D341Med (cell line): Measurements from ENCODE around the gene TIAL1.
A peak's percentile ranks its signal among the peaks of the same experiment; 100 is the strongest.
"Not testable (repeated sequence)": the region's sequence is repeated elsewhere in the genome, so short reads cannot be mapped to it uniquely, and the experiment has no call there.

ENCODE experiments used
- DNase-seq: peaks from one replicate; pipeline ENCODE4 v3.0.0; 2012; ENCODE audit warnings: low spot score

Gene TIAL1, protein sequence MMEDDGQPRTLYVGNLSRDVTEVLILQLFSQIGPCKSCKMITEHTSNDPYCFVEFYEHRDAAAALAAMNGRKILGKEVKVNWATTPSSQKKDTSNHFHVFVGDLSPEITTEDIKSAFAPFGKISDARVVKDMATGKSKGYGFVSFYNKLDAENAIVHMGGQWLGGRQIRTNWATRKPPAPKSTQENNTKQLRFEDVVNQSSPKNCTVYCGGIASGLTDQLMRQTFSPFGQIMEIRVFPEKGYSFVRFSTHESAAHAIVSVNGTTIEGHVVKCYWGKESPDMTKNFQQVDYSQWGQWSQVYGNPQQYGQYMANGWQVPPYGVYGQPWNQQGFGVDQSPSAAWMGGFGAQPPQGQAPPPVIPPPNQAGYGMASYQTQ

DNA sequence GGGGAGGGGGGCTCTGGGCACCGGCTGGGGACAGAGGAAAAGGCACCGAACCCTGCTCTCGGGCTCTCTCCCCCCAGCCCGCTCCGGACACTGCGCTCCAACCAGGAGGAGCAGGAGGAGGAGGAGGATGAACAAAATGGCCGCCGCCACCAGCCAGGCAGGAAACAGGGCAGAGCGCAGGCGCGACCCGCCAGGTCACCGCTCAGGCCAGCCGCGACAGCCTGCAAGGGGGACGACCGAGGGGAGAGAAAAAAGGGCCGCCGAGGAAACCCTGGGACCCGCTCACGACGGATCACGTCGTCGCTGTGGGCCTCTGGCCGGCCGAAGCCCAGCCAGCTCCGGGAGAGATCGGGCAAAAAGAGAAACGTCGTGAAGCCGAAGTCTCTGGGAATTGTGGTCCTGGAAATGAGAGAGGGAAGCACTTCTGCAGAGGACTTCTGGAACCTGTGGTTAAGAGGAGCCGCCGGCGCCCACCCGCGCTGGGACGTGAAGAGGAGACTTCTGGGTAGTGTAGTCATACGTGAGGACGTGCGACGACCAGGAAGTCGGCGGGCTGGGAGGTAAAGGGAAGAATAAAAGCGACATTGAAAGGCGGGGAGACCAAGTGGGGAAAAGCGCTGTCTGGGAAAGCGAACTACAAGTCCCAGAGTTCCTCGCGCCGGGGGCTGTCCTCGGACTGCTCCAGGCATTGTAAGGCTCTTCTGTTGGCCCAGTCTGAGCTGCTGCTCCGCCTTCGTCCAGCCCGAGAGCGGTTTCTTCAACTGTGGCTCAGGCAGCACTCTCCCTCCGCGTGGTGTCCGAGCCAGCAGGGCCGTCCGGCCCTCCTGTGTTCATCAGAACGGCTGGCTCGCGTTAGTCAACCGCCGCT is at the start of gene TIAL1:
TIAL1 (minus strand) TSS at position 428 of the 868 bp plus-strand sequence. CDS start 499 bp downstream, outside the sequence.
- DNase-seq = peak; percentile 85

DNA sequence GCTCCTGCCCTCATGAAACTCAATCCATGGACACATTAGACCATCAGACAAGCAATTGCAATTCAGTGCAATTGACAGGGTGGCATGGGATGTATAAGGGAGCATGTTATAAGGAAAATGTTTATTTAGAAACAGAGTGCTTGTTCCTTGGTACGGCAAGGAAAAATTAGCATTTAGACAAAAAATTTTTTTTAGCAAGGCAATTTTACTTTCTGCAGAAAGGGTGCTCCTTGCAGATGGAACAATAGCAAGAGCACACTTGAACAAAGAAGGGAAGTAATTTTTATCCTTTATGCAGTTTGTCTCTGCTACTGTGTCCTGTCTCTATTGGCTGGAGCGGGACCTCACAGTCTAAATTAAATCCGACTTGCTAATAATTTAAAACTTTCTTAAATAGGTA is 48.2 kb upstream of the TIAL1 start:
- no peak for DNase-seq

DNA sequence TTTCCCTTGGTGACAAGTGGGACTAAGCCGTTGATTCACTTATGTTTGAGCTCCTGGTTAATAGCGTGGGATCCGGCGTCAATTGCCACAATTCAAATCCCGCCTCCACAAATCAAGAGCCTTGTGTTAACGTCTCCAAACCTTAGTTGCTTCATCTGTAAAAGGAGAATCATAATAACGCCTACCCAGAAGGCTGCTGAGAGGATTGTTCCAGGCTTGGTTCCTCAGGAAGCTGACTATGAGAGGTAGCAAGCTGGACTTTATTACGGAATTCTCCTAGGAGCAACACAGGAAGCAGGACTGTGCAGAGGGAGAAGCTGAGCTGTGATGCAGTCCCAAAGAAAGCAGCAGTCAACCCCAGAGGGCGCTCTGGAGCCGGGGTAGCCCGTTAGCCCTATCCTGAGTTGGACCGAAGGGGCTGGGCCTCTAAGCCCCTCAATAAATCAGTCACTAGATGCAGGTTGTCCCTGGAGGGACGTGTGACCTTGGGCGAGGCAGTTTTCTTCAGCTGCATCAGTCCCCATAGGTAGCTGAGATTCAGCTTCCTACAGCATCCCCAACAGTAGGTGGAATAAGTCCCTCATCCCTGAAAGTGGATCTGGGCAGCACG is 47.5 kb upstream of the TIAL1 start:
- peak; percentile 32 for DNase-seq

DNA sequence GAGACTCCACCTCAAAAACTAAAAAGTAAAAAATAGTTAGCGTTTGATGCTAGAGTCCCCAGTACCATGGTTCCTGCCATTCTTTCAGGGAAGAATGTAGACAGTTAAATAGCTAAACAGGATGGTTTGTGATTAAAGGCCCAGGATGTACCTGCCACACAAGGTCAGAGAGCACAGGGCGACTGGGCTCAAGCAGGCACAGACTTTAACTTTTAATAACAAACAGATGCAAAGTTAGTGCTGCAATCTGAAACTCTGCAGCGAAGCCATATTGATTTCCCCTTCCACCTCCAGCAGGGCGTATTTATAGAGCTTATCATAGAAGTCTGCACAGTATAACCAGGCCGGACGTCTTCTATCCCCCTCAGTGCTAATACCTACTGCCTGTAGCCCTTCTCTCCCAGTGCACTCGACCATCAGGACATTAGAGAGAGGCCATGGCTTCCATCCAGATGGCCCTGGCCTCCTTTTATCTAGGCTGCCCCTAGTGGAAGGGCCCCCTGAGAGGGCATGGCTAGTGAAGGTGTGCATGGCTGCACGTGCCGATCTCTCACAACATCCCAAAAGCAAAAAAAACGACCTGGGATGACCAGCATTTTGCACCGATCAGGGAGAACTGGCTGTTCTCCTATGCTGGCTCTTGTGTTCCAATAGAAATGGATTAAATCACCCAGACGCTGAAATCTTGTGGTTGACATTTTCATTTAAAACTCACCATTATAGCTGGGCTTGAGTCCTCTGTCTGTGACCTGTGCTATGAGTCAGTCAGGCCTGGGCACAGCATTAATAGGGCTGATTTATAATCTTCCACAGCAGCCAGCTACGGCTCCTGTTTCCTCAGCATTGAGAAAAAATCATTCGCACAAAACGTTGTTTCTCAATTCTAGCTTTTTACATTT is 46.8 kb upstream of the TIAL1 start:
- no peak for DNase-seq

DNA sequence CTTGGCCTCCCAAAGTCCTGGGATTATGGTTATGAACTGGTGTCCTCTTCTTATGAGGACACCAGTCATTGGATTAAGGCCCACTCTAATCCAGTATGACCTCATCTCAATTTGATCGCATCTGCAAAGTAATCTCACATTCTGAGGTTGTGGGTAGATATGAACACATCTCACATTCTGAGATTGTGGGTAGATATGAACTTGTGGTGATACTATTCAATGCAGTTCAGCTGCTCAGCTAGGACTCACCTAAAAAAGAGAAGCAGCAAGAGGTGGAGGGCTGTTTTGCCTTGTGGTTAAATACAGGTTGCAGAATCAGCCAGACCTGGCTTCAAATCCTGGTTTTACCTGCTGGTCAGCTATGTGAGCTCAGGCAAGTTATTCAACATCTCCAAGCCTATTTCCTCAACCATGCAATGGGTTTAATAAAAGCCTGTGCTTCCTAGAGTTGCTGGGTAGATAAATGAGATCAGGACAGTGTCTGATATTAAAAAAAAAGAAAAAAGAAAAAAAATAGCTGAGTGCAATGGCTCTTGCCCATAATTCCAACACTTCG is 45.9 kb upstream of the TIAL1 start:
- no peak for DNase-seq

DNA sequence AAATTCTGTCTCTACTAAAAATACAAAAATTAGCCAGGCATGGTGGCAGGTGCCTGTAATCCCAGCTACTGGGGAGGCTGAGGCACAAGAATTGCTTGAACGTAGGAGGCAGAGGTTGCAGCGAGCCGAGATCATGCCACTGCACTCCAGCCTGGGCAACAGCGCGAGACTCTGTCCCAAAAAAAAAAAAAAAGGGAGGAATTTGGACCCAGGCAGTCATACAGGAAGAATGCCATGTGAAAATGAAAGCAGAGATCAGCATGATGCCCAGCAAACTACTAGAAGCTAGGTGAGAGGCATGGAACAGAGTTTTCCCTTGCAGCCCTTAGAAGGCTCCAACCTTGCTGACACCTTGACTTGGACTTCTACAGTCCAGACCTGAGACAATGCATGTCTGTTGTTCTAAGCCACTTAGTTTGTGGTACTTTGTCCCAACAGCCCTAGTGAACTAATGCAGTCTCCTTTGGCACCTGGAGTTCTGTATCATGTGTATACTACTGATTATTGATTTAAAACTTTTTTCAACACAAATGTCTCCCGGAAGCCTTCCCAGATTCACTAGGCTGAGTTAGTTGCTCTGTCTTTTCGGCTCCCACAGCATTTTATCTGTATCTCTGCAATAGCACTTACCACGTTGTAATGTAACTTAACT is 44.2 kb upstream of the TIAL1 start:
- DNase-seq = no peak

DNA sequence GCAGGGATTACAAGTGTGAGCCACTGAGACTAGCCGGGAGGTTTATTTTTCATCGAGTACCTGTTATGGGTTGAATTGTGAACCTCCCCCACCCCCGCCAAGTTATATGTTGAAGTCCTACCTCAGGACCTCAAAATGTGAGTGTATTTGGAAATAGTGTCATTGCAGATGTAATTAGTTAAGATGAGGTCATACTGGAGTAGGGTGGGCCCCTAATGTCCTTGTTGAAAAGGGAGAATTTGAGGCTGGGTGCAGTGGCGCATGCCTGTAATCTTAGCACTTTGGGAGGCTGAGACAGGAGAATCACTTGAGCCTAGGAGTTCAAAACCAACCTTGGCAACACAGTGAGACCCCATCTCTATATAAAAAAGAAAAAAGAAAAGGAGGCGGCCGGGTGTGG is 43.6 kb upstream of the TIAL1 start:
- DNase-seq = no peak

DNA sequence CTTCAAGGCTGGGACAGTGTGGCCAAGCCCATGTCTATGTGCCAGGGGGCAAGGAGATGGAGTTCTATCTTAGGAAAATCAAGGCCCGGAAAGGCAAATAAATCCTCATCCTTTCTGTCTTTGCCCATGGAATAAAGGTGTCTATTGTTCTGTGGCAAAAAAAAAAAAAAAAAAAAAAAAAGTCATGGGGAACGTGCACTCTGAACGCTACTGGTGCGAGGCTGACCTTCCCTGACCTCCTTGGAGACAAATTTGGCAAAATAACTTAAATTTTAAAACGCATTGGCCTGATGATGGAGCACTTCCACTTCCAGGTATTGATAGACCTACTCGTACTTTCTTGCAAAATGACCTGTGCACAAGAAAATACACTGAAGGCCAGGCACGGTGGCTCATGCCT is 42.2 kb upstream of the TIAL1 start:
- DNase-seq = no peak

DNA sequence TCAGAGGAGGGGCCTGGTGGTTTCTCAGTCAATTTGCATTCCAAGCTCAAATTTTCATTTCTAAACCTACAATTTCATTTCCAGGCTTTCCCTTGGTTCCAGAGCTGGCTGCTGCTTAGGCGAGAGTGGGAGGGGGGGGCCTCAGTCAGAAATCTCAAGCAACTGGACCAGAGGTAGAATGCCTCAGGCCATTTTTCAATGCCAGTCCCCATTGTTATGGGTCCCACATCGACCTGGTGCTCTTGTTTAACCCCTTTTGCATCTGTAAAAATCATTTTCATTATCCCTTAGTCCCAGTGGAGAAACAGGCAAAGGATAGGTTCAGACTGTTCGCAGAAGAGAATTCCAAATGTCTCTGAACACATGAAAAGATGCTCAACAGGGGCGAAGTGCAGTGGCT is 40.9 kb upstream of the TIAL1 start:
- no peak for DNase-seq

DNA sequence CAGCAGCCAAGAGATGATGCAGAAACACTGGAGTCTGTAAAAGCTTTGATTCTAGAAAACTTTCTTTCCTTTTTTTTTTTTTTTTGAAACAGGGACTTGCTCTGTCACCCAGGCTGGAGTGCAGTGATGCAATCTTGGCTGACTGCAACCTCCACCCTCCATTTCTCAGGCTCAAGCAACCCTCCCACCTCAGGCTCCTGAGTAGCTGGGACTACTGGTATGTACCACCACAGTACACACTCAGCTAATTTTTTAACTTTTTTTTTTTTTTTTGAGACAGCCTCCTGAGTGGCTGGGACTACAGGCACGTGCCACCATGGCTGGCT is 37.4 kb upstream of the TIAL1 start:
- no peak for DNase-seq

DNA sequence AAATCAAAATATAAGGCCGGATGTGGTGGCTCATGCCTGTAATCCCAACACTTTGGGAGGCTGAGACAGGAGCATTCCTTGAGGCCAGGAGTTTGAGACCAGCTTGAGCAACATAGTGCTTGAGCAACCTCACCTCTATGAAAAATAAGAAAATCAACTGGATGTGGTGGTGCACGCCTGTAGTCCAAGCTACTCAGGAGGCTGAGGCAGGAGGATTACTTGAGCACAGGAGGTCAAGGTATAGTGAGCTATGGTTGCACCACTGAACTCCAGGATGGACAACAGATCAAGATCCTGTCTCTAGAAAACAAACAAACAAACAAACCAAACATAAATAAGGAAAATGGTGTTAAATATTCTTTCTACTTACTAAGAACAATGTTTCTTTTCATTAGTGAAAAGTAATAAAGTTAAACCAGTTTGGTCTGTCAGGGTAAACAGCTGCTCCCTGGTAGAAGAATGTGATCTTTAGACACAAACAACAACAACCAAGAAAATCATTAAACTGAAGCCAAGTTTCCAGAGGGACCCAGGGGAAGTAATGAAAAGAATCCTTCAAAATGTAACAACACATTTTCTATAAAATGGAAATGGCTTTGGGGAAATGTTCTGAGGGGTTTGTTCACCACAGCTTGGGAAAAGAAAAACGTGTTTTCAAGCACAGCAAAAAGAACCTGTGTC is 36.9 kb upstream of the TIAL1 start:
- DNase-seq = no peak

DNA sequence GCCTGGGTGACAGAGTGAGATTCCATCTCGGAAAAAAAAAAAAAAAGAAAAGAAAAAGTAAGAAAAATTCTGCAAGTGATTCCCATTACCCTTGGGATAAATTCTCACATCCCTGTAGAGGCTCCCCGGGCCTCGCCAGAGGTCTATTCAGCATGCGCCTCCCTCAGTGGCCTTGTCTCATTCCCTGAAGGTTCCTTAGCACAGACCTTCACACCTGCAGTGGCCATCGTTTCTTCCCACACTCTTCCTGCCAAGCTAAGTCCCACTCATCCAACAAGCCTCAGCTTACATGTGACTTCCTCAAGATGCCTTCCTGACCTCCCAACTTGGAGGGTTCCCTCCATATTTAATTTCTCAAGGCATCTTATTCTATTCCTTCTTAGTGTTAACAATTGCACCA is 33.5 kb upstream of the TIAL1 start:
- no peak for DNase-seq

DNA sequence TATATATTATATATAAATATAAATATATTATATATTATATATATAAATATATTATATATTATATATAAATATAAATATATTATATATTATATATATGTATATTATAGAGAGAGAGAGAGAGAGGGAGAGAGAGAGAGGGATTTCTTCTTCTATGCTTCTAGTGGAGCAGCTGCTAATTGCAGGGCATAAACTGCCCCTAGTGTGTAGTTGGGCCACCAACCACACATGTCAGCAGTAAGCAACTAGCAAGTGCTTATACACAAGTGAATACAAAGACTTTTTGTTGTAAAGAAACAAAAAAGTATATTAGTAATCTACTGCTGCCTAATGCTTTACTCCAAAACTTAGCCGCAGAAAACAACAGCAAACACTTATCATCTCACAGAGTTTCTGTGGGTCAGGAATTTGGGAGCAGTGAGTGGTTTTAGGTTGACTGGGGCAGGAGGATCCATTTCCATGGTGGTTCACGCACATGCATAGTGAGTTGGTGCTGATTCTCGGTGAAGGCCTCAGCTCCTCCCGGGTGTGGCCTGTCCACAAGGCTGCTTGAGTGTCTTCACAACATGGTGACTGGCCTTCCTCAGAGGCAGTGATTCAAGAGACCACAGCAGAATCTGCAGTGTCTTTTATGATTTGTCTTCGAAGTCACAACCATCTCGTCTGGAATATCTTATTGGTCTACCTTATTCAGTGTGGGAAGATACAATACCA is 29.0 kb upstream of the TIAL1 start:
- DNase-seq = no peak

DNA sequence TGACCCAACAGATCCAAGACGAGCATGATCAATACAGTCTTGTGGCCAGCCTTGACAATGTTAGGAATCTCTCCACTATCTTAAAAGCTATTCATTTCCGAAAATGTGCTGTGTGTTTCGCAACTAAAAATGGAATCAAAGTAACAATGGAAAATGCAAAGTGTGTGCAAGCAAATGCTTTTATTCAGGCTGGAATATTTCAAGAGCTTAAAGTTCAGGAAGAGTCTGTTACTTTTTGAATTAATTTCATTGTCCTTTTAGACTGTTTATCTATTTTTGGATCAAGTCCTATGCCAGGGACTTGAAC is 24.3 kb upstream of the TIAL1 start:
- DNase-seq = no peak

DNA sequence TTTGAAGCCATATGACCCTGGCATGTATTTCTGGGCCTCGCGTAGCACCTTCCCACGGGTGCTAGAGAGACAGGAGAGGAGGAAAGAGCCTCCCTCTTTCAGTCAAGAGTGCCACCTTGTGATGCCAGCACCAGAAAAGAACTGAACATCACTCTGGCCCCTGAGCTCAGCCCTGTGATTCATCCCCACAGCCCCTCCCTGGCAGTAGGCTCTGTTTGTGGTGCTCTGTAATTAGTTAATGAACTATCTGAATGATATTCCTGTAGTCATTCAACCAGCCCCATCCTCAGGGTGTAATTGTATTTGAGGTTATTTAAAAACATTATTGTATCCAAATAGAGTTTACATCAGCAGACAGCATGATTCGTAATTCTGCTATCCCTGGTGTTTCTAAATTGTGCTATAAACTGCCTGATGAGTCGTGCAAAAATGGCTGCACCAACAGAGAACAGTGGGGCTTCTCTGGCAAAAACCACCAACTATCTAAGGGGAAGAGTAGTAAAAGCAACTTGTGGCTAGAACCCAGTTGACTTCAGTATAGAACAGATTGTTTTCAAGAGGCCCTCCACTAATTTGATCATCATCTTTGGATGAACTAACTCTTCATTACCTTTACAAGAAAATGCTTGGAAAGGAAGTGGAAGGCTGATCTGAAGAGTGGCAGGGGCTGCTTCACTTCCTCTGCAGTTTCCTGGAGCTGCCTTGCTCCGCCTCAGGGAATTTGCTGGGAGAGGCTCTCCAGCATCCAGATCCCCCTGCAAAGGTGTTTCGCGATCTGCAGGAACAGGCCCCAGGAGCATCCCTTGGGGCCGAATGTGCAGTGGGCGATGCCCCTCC is 23.7 kb upstream of the TIAL1 start:
- DNase-seq = no peak

DNA sequence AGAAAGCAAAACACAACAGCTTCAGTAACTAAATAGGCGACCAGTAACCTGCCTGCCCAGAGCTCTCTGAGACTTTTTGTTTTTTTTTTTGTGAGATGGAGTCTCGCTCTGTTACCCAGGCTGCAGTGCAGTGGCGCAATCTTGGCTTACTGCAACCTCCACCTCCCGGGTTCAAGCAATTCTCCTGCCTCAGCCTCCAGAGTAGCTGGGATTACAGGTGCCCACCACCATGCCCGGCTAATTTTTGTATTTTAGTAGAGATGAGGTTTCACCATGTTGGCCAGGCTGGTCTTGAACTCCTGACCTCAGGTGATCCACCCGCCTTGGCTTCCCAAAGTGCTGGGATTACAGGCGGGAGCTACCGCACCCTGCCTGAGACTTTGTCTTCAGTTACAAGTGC is 23.0 kb upstream of the TIAL1 start:
- DNase-seq = not testable (repeated sequence)

DNA sequence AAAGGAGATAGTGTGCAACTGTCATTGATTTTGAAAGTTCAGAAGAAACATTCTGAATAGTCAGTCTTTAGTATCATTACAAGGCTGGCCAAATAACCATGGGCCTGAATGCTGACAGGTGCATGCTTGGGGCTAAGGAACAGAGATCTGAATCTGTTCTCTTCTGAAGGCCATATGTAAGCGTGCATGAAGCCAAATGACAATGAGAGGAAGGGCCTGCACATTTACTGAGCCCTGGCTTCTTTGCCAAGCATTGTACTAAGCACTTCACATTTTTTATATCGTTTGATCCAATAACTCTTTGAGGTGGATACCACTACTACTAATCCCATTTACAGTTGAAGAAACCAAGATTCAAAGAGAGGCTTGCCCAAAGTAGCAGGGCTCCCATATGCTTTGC is 22.5 kb upstream of the TIAL1 start:
- no peak for DNase-seq

DNA sequence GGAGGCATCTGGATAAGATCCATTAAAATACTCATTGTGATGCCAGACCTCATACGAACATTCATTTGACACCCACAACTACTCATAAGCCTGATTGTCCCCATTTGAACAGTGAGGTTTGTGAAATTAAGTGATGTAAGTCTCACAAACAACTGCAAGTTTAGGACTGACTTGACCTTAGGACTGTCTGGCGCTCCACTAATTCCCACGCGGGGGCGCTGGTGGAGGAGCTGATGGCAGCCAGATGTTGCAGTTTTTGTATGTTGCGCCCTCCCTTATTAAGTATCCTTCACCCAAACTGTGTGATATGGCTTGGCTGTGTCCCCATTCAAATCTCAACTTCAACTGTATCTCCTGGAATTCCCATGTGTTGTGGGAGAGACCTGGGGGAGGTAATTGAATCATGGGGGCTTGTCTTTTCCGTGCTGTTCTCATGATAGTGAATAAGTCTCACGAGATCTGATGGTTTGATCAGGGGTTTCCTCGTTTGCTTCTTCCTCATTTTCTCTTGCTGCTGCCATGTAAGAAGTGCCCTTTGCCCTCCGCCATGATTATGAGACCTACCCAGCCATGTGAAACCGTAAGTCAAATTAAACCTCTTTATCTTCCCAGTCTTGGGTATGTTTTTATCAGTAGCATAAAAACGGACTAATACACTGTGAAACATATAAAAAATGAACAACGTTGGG is 20.3 kb upstream of the TIAL1 start:
- DNase-seq = no peak

DNA sequence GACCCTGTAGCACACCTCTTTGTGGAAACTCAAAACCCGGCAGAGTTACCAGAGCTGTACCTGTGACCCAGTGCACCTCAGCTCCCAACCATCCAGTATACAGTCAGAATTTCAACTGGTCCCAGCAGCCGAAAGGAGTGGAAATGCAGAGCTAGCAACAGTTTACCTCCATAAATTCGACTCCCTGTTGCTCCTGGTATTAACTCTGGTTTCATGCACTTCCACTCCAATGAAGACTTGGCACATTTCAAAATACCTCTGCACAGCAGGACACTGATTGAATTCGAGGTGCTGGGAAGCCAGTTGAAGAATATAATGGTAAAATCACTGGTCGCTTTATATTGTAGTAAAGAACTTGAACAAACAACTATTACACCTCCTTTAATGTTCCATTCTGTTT is 17.9 kb upstream of the TIAL1 start:
- DNase-seq = no peak
